ENCODE data around the gene BCDIN3D.

BCDIN3D gene

GRCh38 chr12:49795654-49796105, 47.2 kb downstream of the BCDIN3D start:
- no peak for DNase-seq

- DNase-seq: no peak
Observed at GRCh38 chr12:49794811-49795653, 47.9 kb downstream of the BCDIN3D start.

- no peak for DNase-seq
Observed at GRCh38 chr12:49794021-49794420, 48.9 kb downstream of the BCDIN3D start.

GRCh38 chr12:49793620-49794019, 49.3 kb downstream of the BCDIN3D start:
- no peak for DNase-seq

GRCh38 chr12:49792976-49793580, 49.8 kb downstream of the BCDIN3D start:
- DNase-seq: no peak

- DNase-seq: no peak
Observed at GRCh38 chr12:49792181-49792970, 50.5 kb downstream of the BCDIN3D start.

- no peak for DNase-seq
Observed at GRCh38 chr12:49791700-49792099, 51.2 kb downstream of the BCDIN3D start.

GRCh38 chr12:49790741-49791555, 52.0 kb downstream of the BCDIN3D start:
- no peak for DNase-seq

- DNase-seq: no peak
Observed at GRCh38 chr12:49789992-49790391, 52.9 kb downstream of the BCDIN3D start.

GRCh38 chr12:49787672-49788071, 55.2 kb downstream of the BCDIN3D start:
- no peak for DNase-seq

Data from fibroblast of skin of back (primary cell).